NCI-H69 (cell line): ENCODE results near the gene SSX2B.
"Not testable (repeated sequence)": the region's sequence is repeated elsewhere in the genome, so short reads cannot be mapped to it uniquely, and the experiment has no call there.

ENCODE experiments used
- DNase-seq: peaks from one replicate; lab custom pipeline; 2025; lab: John Stamatoyannopoulos, UW

SSX2B gene

DNA sequence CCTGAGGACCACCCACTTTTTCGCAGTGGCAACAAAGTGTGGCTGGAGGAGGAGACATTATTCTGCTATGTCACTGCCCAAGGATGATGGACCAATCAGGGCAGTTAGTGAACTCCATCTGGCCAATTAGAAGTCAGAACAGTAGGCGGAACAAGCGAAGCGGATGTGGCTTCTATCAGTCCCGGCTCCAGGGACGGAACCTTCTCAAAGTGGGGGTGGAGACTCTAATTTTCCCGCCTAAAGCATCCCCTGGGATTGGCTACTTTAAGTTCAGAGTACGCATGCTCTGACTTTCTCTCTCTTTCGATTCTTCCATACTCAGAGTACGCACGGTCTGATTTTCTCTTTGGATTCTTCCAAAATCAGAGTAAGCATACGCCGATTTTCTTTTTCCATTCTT is at the start of gene SSX2B:
Gene SSX2B, plus strand, starts transcription at position 301 of the 400 bp plus-strand sequence. CDS start 1,429 bp downstream, outside the sequence.
- DNase-seq, result not testable (repeated sequence)

- DNase-seq, result not testable (repeated sequence)
Measured at GRCh38 chrX:52707078-52707477, 44.0 kb upstream of the SSX2B start, which contains the start of gene SSX2. TSS of gene SSX2 (minus strand) at chrX:52707178. CDS start at chrX:52705749, 1,429 bp downstream.

- not testable (repeated sequence) for DNase-seq
Measured at GRCh38 chrX:52765983-52766382, 14.9 kb downstream of the SSX2B start.

DNA sequence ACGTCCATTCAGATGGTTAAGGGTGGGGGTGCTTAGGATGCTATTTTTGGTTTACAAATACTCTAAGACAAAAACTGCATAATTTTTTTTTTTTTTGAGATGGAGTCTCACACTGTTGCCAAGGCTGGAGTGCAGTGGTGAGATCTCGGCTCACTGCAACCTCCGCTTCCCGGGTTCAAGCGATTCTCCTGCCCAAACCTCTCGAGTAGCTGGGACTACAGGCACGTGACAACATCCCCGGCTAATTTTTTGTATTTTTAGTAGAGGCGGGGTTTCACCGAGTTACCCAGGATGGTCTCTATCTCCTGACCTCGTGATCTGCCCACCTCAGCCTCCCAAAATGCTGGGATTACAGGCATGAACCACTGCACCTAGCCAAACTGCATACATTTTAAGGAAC is 22.5 kb downstream of the SSX2B start:
- DNase-seq, result not testable (repeated sequence)

GRCh38 chrX:52797327-52797726 is 46.3 kb downstream of the SSX2B start, which contains the start of gene SPANXN5:
TSS of gene SPANXN5 (minus strand) at chrX:52797427. CDS start at chrX:52797348, 79 bp downstream.
- DNase-seq, result not testable (repeated sequence)

- not testable (repeated sequence) for DNase-seq
Measured at GRCh38 chrX:52804876-52805275, 53.8 kb downstream of the SSX2B start.
